Gastroesophageal sphincter (tissue), 4 donors: Measurements from ENCODE around the gene XRCC5. TPM values are rescaled to one million over a fixed set of nuclear protein-coding genes. Genes with fewer than 3 reads are reported as not detected.

Experiments used
- ATAC-seq: fragments of 150-250 bp; one replicate; pipeline ENCODE4 v1.9.1; 2016; ENCODE audit warnings: mild to moderate bottlenecking, moderate library complexity
- H3K27ac ChIP-seq, 4 donors: fragments of 200-600 bp; sonication (generic) in 3 of 4; 1 replicate in 3 of 4; 2 replicates in 1 of 4; pipeline ENCODE4 v1.5.1; 2016 to 2019
- H3K27me3 ChIP-seq: fragments of 200-600 bp; sonication (generic); one replicate; pipeline ENCODE4 v1.5.1; 2019
- H3K36me3 ChIP-seq, 2 donors: fragments of 200-600 bp; sonication (generic); one replicate each; pipeline ENCODE4 v1.5.1; 2019; ENCODE audit warnings: control low read depth in 1 of 2
- H3K4me1 ChIP-seq, 3 donors: fragments of 200-600 bp; sonication (generic); 1 replicate in 2 of 3; 2 replicates in 1 of 3; pipeline ENCODE4 v1.5.1; 2016 to 2019; ENCODE audit warnings: control low read depth in 2 of 3
- H3K4me3 ChIP-seq, 2 donors: fragments of 200-600 bp; sonication (generic); one replicate each; pipeline ENCODE4 v1.5.1; 2019; ENCODE audit warnings: mild to moderate bottlenecking in 1 of 2, moderate library complexity in 1 of 2
- H3K9me3 ChIP-seq, 3 donors: fragments of 200-600 bp; sonication (generic); one replicate each; pipeline ENCODE4 v1.5.1; 2017 to 2019; ENCODE audit warnings: control low read depth in 2 of 3
- EP300 ChIP-seq: sonication (generic); formaldehyde crosslinking; IDR thresholded peaks from one replicate; pipeline ENCODE4 v1.6.1; 2017; ENCODE audit warnings: antibody characterized with exemption, mild to moderate bottlenecking
- POLR2A ChIP-seq, 2 donors: fragments of 450-650 bp; IDR thresholded peaks; one replicate each; pipeline ENCODE4 v1.6.1; 2017; ENCODE audit warnings: antibody characterized with exemption in 2 of 2, mild to moderate bottlenecking in 2 of 2, moderate library complexity in 1 of 2
- POLR2AphosphoS5 ChIP-seq: sonication (generic); formaldehyde crosslinking; IDR thresholded peaks from one replicate; pipeline ENCODE4 v1.6.1; 2017; ENCODE audit warnings: antibody characterized with exemption
- WGBS, 2 donors: methylation state at CpG; one replicate each; pipeline ENCODE4 v1.1.5; 2018; ENCODE audit warnings: low coverage in 1 of 2; 5-methylcytosine and 5-hydroxymethylcytosine counted together
- total RNA-seq, 4 donors: library from RNA; depleted of rRNA; stranded (reverse); fragments of >200 nt; gene quantifications; one replicate each; pipeline ENCODE4 v1.1.0, GENCODE V29; 2016
- TF ChIP-seq, protein P1 (sequence below), 4 experiments: fragments of 200-600 bp in 2 of 4; fragments of 450-650 bp in 2 of 4; sonication (generic) in 1 of 4; IDR thresholded peaks; one replicate each; pipeline ENCODE4 v1.5.1; 2017 to 2019; ENCODE audit warnings: antibody characterized with exemption in 4 of 4, mild to moderate bottlenecking in 2 of 4, moderate library complexity in 2 of 4

Gene XRCC5
- total RNA-seq, 4 donors from 2014 or later = 143 to 190 (median 187) TPM

DNA sequence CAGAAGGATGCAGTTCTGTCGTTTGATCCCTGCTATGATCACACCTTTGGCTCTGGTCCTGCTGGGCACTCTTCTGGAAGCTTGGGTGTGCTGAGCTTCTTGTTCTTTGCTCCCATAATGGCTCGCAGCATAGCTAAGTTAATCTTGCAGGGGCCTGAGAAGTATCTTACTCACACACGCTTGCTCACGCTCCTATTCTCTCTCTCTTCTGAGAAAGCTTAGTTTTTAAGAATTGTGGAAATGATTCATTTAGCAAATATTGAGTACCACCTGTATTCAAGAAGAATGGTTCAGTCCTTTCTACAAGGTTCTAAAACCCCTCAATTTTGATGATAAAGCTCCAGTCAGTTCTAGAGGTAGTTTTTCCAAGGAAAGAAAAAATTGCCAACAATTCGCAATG is 40.6 kb downstream of the XRCC5 start:
- TF ChIP-seq, protein P1, sequence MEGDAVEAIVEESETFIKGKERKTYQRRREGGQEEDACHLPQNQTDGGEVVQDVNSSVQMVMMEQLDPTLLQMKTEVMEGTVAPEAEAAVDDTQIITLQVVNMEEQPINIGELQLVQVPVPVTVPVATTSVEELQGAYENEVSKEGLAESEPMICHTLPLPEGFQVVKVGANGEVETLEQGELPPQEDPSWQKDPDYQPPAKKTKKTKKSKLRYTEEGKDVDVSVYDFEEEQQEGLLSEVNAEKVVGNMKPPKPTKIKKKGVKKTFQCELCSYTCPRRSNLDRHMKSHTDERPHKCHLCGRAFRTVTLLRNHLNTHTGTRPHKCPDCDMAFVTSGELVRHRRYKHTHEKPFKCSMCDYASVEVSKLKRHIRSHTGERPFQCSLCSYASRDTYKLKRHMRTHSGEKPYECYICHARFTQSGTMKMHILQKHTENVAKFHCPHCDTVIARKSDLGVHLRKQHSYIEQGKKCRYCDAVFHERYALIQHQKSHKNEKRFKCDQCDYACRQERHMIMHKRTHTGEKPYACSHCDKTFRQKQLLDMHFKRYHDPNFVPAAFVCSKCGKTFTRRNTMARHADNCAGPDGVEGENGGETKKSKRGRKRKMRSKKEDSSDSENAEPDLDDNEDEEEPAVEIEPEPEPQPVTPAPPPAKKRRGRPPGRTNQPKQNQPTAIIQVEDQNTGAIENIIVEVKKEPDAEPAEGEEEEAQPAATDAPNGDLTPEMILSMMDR (IDR thresholded peaks at IDR 0.05) = no peak
- TF ChIP-seq POLR2AphosphoS5 = no peak
- TF ChIP-seq POLR2A (IDR thresholded peaks at IDR 0.05) = no peak
- TF ChIP-seq EP300 = no peak
- Histone ChIP-seq H3K4me1 (no peaks in the 10 kb centered on the region), H3K36me3 (peaks cover 0 to 99% of the 10 kb centered on the region in 2 donors), H3K4me3 (no peak overlapping the region), H3K9me3 (no peaks in the 10 kb centered on the region), H3K27ac (no peak overlapping the region), H3K27me3 (no peaks in the 10 kb centered on the region)
- ATAC-seq = no peak
- 49 to 84% methylated on average over 3 to 4 of the region's 5 CpGs for WGBS, 2 donors

DNA sequence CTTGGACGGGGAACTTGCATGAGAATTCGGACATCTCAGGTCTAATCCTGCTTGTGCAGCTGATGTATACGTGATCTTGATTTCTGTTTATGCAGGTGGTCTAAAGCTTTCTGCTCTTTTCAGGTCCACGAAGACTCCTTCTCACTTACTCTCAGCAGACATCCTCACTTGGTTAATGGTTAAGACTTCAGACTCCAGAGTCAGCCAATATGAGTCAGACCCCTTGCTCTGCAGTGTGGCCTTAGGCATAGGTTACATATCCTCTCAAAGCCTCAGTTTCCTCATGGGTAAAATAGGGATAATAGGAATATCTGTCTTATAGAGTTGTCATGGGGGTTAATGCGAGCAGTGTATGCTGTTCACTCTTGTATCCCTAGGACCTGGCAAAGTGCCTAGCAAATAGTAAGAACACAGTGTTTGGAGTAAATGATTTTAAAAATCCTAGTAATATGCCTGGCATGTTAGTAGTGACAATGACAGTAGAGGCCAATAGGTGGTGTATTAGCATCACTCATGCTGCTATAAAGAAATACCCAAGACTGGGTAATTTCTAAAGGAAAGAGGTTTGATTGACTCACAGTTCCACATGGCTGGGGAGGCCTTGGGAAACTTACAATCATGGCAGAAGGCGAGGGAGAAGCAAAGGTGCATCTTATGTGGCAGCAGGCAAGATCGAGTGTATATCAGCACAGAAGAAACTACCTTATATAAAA is 42.3 kb downstream of the XRCC5 start:
- Histone ChIP-seq H3K4me3 (no peak overlapping the region), H3K36me3 (peaks cover 0 to 99% of the 10 kb centered on the region in 2 donors), H3K27me3 (no peaks in the 10 kb centered on the region), H3K9me3 (no peaks in the 10 kb centered on the region), H3K27ac (no peak overlapping the region), H3K4me1 (no peaks in the 10 kb centered on the region)
- TF ChIP-seq EP300 (no peak), POLR2A (IDR thresholded peaks at IDR 0.05) (no peak), POLR2AphosphoS5 (no peak)
- TF ChIP-seq, protein P1 (IDR thresholded peaks at IDR 0.05) = no peak
- WGBS, 2 donors = 85 to 91% methylated on average over 5 to 6 of the region's 7 CpGs
- ATAC-seq = no peak

DNA sequence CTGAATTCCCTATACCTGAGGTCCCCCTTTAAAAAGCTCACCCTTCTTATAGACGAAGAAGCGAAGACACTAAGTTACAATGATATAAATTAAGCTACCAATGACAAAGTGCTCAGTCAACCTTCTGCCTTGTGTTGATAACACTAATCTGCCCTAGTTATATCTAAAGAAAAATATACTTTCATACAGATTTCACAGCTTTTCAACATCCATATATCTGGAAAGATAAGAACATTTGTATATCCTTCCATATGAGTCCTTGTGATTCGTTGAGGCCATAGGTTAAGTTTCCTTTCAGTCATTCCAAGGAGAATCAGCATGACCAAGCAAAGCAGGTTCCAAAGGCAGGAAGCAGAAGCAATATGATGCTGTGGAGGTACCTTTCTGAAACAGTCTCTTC is 46.8 kb downstream of the XRCC5 start:
- no peak for TF ChIP-seq POLR2A (IDR thresholded peaks at IDR 0.05)
- TF ChIP-seq EP300 = no peak
- TF ChIP-seq, protein P1 (IDR thresholded peaks at IDR 0.05) = no peak
- TF ChIP-seq POLR2AphosphoS5 = no peak
- Histone ChIP-seq H3K27me3 (no peaks in the 10 kb centered on the region), H3K27ac (no peak overlapping the region), H3K36me3 (peaks cover 0 to 83% of the 10 kb centered on the region in 2 donors), H3K4me3 (no peak overlapping the region), H3K4me1 (no peaks in the 10 kb centered on the region), H3K9me3 (no peaks in the 10 kb centered on the region)
- ATAC-seq = no peak
- 96% methylated on average over 3 of the region's 3 CpGs for WGBS, 2 donors

DNA sequence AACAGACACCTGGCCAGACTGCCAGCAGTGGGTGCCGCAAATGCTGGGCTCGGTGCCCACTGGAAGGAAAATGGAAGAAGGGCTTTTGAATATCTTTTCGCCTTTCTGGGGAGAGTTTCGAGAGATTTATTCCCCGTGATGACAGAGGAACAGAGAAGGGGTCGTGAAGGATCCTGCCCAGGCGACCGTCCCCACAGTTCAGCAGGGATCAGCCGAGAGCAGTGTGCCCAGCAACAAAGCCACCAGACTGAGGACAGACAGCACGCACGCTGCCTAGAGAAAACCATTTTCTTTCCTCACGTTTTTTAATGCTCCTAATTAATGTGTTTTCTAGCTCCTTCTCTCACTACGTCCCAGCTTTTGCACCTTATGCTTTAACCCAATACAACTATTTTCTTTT is 47.7 kb downstream of the XRCC5 start:
- H3K27ac ChIP-seq = no peak overlapping the region

DNA sequence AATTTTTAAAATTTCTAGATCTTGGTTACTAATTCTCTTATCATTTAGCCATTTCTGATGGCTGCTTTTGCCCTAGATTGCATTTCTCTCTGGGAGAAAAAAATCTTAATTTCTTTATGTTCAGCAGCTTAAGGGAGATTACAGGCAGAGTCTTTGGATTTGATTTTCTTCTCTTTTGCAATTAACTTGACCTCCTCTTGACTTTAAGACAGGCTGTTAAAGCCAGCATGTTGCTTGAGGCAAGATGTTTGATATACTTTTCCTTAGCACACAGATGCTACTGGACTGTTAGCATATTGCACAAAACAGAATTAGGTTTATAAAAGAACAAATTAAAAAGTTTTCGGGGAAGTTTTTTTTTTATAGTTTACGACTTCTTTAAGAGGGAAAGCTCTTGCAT is 50.0 kb downstream of the XRCC5 start:
- Histone ChIP-seq H3K27me3 (no peaks in the 10 kb centered on the region), H3K4me1 (no peaks in the 10 kb centered on the region), H3K9me3 (no peaks in the 10 kb centered on the region), H3K27ac (no peak overlapping the region), H3K36me3 (peaks cover 0 to 83% of the 10 kb centered on the region in 2 donors), H3K4me3 (no peak overlapping the region)
- TF ChIP-seq, protein P1 (IDR thresholded peaks at IDR 0.05) = no peak
- TF ChIP-seq EP300 = no peak
- no peak for TF ChIP-seq POLR2AphosphoS5
- TF ChIP-seq POLR2A (IDR thresholded peaks at IDR 0.05) = no peak
- 66 to 72% methylated on average over 2 of the region's 2 CpGs for WGBS, 2 donors
- ATAC-seq = no peak

More for the DNA sequence above, 47.7 kb downstream of the XRCC5 start:
- Histone ChIP-seq H3K4me3 (no peak overlapping the region), H3K36me3 (peaks cover 0 to 83% of the 10 kb centered on the region in 2 donors), H3K9me3 (no peaks in the 10 kb centered on the region), H3K27me3 (no peaks in the 10 kb centered on the region), H3K4me1 (no peaks in the 10 kb centered on the region)
- ATAC-seq = no peak
- 93 to 95% methylated on average over 4 to 13 of the region's 13 CpGs for WGBS, 2 donors
- no peak for TF ChIP-seq POLR2AphosphoS5
- no peak for TF ChIP-seq EP300
